OCI-LY7 (cell line): ENCODE data around the gene TCEA3. TPM values are rescaled to one million over a fixed set of nuclear protein-coding genes. Genes with fewer than 3 reads are reported as not detected.

ENCODE experiments used
- BruUV-seq: library from RNA; stranded (reverse); fragments of 400-500 nt; replicated peaks from 2 replicates; lab custom pipeline; 2021; lab: Mats Ljungman, UMichigan
- CTCF ChIA-PET: fragments of 300-600 bp; sonication (Branson Sonifier 250); formaldehyde crosslinking; loops from one replicate; lab custom pipeline; 2022; ENCODE audit warnings: antibody characterized with exemption; ENCODE audit not compliant: unreplicated experiment; lab: Charles Lee
- POLR2A ChIA-PET: fragments of 300-600 bp; sonication (Branson Sonifier 250); formaldehyde crosslinking; loops from one replicate; lab custom pipeline; 2022; ENCODE audit warnings: antibody characterized with exemption; lab: Charles Lee
- DNase-seq: peaks from one replicate; pipeline ENCODE4 v3.0.0-alpha.2; 2015; ENCODE audit warnings: low spot score
- H2AFZ ChIP-seq: fragments of 200-600 bp; sonication (generic), shearing (Covaris generic); 2 replicates; pipeline ENCODE4 v1.6.1; 2014; ENCODE audit warnings: mild to moderate bottlenecking, antibody characterized with exemption, low read length, moderate library complexity
- H3K27ac ChIP-seq: fragments of 200-600 bp; sonication (generic); 2 replicates; pipeline ENCODE4 v1.5.1; 2014; ENCODE audit warnings: mixed run types, low read depth, mild to moderate bottlenecking, moderate library complexity, low read length, inconsistent platforms; ENCODE audit not compliant: poor library complexity, severe bottlenecking
- H3K36me3 ChIP-seq: fragments of 200-600 bp; sonication (generic); 2 replicates; pipeline ENCODE4 v1.6.1; 2014; ENCODE audit warnings: mild to moderate bottlenecking, antibody characterized with exemption, low read length, moderate library complexity, mixed read lengths; ENCODE audit not compliant: insufficient read depth
- H3K4me1 ChIP-seq: fragments of 200-600 bp; sonication (generic); 2 replicates; pipeline ENCODE4 v1.5.1; 2014; ENCODE audit warnings: mild to moderate bottlenecking, low read length; ENCODE audit not compliant: insufficient read depth, poor library complexity, severe bottlenecking
- H3K4me2 ChIP-seq: fragments of 200-600 bp; sonication (generic); 2 replicates; pipeline ENCODE4 v1.6.1; 2014; ENCODE audit warnings: mild to moderate bottlenecking, low read length
- H3K4me3 ChIP-seq: fragments of 200-600 bp; sonication (generic); 2 replicates; pipeline ENCODE4 v1.5.1; 2014; ENCODE audit warnings: mild to moderate bottlenecking, low read depth, low read length; ENCODE audit not compliant: poor library complexity, severe bottlenecking
- H3K79me2 ChIP-seq: fragments of 200-600 bp; sonication (generic); 2 replicates; pipeline ENCODE4 v1.6.1; 2016; ENCODE audit warnings: low read depth, mild to moderate bottlenecking, low read length, moderate library complexity, mixed read lengths; ENCODE audit not compliant: insufficient read depth
- H3K9me2 ChIP-seq: fragments of 200-600 bp; sonication (generic); 2 replicates; pipeline ENCODE4 v1.6.1; 2016; ENCODE audit warnings: mild to moderate bottlenecking, low read length, mixed read lengths; ENCODE audit not compliant: insufficient read depth
- H3K9me3 ChIP-seq: fragments of 200-600 bp; sonication (generic); 2 replicates; pipeline ENCODE4 v1.6.1; 2014; ENCODE audit warnings: mild to moderate bottlenecking, mixed run types, low read length, mixed read lengths
- H4K20me1 ChIP-seq: fragments of 200-600 bp; sonication (generic); 2 replicates; pipeline ENCODE4 v1.6.1; 2014; ENCODE audit warnings: mild to moderate bottlenecking, antibody characterized with exemption, low read length, moderate library complexity, mixed read lengths; ENCODE audit not compliant: insufficient read depth
- EZH2phosphoT487 ChIP-seq: fragments of 200-600 bp; sonication (generic); IDR thresholded peaks from 2 replicates; pipeline ENCODE4 v1.6.1; 2018; ENCODE audit warnings: low read depth, borderline replicate concordance, mild to moderate bottlenecking, mixed run types, antibody characterized with exemption, low read length, moderate library complexity, mixed read lengths
- intact Hi-C: fragments of 100-400 bp; cut with micrococcal nuclease; formaldehyde crosslinking; loops from one replicate; pipeline ENCODE4 v1.10.0; 2022; ENCODE audit not compliant: unreplicated experiment
- total RNA-seq, 2 experiments: library from RNA; depleted of rRNA in 1 of 2; stranded (reverse); fragments of >200 nt in 1 of 2; shearing (Covaris generic) in 1 of 2; gene quantifications; 2 replicates each; pipeline ENCODE4 v1.2.3, GENCODE V29; 2014 to 2022
- TF ChIP-seq, protein P1 (sequence below): fragments of 200-600 bp; sonication (generic); conservative IDR thresholded peaks from 2 replicates; pipeline ENCODE4 v1.5.1; 2014; ENCODE audit warnings: mild to moderate bottlenecking, antibody characterized with exemption, low read length, moderate library complexity, mixed read lengths

The TCEA3 gene
- total RNA-seq, 2 experiments from 2014 or later, result not detected

DNA sequence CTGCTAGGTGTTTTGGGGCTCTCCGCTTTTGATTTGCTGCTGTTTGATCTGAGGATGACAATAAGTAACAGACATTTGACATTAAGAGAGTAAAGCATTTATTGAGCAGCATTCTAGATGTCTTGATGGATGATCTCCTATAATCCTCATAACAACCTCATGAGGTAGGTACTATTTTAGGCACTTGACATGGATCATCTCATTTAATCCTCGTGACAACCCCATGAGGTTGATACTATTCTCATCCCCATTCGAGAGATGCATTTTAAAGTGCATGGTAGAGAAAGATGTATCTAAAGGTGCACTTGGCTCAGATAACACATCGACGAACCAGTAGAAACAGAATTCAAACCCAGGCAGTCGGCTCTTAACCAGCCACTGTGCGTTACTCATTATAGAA lies 26.6 kb downstream of the TCEA3 start:
- ChIA-PET POLR2A (no interaction called here), CTCF (no interaction called here)
- no peaks in the 10 kb centered on the region for H3K79me2 ChIP-seq
- no peaks in the 10 kb centered on the region for H3K4me1 ChIP-seq
- H3K9me3 ChIP-seq, result no peaks in the 10 kb centered on the region
- H3K36me3 ChIP-seq, result no peaks in the 10 kb centered on the region
- H3K9me2 ChIP-seq, result no peaks in the 10 kb centered on the region
- no peak for DNase-seq
- intact Hi-C loops, result no loop called here
- H3K27ac ChIP-seq, result no peak overlapping the region
- no peaks in the 10 kb centered on the region for H4K20me1 ChIP-seq
- H3K4me2 ChIP-seq, result no peak overlapping the region
- H3K4me3 ChIP-seq, result no peak overlapping the region
- TF ChIP-seq, protein P1, sequence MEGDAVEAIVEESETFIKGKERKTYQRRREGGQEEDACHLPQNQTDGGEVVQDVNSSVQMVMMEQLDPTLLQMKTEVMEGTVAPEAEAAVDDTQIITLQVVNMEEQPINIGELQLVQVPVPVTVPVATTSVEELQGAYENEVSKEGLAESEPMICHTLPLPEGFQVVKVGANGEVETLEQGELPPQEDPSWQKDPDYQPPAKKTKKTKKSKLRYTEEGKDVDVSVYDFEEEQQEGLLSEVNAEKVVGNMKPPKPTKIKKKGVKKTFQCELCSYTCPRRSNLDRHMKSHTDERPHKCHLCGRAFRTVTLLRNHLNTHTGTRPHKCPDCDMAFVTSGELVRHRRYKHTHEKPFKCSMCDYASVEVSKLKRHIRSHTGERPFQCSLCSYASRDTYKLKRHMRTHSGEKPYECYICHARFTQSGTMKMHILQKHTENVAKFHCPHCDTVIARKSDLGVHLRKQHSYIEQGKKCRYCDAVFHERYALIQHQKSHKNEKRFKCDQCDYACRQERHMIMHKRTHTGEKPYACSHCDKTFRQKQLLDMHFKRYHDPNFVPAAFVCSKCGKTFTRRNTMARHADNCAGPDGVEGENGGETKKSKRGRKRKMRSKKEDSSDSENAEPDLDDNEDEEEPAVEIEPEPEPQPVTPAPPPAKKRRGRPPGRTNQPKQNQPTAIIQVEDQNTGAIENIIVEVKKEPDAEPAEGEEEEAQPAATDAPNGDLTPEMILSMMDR, result no peak
- no peak for TF ChIP-seq EZH2phosphoT487
- BruUV-seq, result no TSS peak
- H2AFZ ChIP-seq, result no peak overlapping the region

DNA sequence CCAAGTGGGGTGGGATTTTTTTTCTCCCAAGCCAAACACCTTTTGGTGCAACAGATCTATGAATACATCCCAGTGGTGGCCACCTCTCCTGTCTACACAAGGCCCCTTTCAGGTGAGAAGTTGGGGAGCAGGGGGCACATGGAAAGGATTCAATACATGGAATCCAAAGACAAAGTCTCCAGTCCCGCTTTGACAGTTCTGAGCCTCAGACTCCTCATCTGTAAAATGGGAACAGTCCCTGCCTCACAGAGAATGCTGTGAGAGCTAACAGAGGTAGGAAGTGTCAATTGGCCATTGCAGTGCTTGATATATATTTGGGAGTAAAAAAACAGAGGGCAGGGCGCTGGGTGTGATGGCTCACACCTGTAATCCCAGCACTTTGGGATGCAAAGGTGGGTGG lies 28.2 kb downstream of the TCEA3 start:
- ChIA-PET CTCF (no interaction called here), POLR2A (no interaction called here)
- H3K4me1 ChIP-seq, result no peaks in the 10 kb centered on the region
- no peaks in the 10 kb centered on the region for H3K36me3 ChIP-seq
- BruUV-seq, result no TSS peak
- H4K20me1 ChIP-seq, result no peaks in the 10 kb centered on the region
- H2AFZ ChIP-seq, result no peak overlapping the region
- no peaks in the 10 kb centered on the region for H3K9me2 ChIP-seq
- no peaks in the 10 kb centered on the region for H3K79me2 ChIP-seq
- intact Hi-C loops, result no loop called here
- no peaks in the 10 kb centered on the region for H3K9me3 ChIP-seq
- TF ChIP-seq, protein P1, result no peak
- no peak for TF ChIP-seq EZH2phosphoT487
- H3K4me2 ChIP-seq, result no peak overlapping the region
- no peak overlapping the region for H3K4me3 ChIP-seq
- no peak overlapping the region for H3K27ac ChIP-seq
- no peak for DNase-seq

DNA sequence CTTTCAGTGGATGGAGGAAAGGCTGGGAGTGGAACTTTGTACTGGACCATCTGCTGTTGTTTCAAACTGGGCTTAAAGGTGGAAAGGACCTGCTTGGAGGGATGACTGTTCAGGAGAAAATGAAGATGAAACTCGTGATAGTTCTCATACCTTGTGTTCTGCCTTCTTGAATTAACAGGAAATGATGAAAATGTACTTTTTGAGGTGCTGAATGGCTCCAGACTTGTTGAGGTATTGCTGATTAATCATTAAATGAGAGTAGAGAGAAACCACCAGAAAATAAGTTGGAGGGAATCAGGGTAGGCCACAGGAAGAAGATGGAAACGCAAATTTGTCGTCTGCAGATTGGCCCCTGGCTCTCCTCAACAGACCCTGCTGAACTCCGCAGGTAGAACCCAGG lies 28.7 kb downstream of the TCEA3 start:
- intact Hi-C loops, result no loop called here
- POLR2A ChIA-PET, result no interaction called here
- no peaks in the 10 kb centered on the region for H3K36me3 ChIP-seq
- H3K79me2 ChIP-seq, result no peaks in the 10 kb centered on the region
- H4K20me1 ChIP-seq, result no peaks in the 10 kb centered on the region
- H3K9me2 ChIP-seq, result no peaks in the 10 kb centered on the region
- CTCF ChIA-PET, result no interaction called here
- H3K4me2 ChIP-seq, result no peak overlapping the region
- TF ChIP-seq, protein P1, result no peak
- no peak for TF ChIP-seq EZH2phosphoT487
- no peak overlapping the region for H3K4me3 ChIP-seq
- no peak for DNase-seq
- H3K9me3 ChIP-seq, result no peaks in the 10 kb centered on the region
- H3K4me1 ChIP-seq, result no peaks in the 10 kb centered on the region
- H2AFZ ChIP-seq, result no peak overlapping the region
- no TSS peak for BruUV-seq
- H3K27ac ChIP-seq, result no peak overlapping the region
